GM18867 (cell line): ENCODE results near the gene PLP1.
"Not testable (repeated sequence)": the region's sequence is repeated elsewhere in the genome, so short reads cannot be mapped to it uniquely, and the experiment has no call there.

Experiments used
- ATAC-seq: cut with Tn5 transposase; IDR thresholded peaks from one replicate; pipeline ENCODE4 v1.9.1; 2021; ENCODE audit warnings: mild to moderate bottlenecking, moderate library complexity; ENCODE audit not compliant: unreplicated experiment

Gene PLP1, protein sequence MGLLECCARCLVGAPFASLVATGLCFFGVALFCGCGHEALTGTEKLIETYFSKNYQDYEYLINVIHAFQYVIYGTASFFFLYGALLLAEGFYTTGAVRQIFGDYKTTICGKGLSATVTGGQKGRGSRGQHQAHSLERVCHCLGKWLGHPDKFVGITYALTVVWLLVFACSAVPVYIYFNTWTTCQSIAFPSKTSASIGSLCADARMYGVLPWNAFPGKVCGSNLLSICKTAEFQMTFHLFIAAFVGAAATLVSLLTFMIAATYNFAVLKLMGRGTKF

DNA sequence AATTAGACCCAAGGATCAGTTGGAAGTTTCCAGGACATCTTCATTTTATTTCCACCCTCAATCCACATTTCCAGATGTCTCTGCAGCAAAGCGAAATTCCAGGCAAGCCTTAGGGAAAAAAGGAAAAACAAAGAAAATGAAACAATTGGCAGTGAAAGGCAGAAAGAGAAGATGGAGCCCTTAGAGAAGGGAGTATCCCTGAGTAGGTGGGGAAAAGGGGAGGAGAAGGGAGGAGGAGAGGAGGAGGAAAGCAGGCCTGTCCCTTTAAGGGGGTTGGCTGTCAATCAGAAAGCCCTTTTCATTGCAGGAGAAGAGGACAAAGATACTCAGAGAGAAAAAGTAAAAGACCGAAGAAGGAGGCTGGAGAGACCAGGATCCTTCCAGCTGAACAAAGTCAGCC, at the start of gene PLP1:
Gene PLP1 (plus strand): TSS at position 295 of the 400 bp plus-strand sequence. CDS start 156 bp downstream, outside the sequence.
- no peak for ATAC-seq

DNA sequence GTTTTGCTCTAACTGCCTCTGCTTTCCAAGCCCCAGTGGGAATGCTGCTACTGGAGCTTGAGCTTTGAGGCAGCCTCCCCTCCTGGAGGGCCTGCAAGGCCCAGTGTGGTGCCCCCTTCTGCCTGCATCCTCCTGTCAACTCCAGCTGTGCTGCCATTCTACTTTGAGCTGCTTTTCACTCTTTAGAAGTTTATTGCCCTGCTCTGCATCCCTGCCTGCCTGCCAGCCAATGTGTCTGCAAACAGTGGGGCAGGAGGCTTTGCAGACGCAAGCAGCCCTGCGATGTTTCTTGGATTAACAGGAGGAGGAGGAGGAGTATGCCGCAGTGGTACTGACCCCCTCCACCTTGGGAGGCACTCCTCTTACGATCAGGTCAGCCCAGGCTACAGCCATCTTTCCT, 49.5 kb upstream of the PLP1 start:
- no peak for ATAC-seq

DNA sequence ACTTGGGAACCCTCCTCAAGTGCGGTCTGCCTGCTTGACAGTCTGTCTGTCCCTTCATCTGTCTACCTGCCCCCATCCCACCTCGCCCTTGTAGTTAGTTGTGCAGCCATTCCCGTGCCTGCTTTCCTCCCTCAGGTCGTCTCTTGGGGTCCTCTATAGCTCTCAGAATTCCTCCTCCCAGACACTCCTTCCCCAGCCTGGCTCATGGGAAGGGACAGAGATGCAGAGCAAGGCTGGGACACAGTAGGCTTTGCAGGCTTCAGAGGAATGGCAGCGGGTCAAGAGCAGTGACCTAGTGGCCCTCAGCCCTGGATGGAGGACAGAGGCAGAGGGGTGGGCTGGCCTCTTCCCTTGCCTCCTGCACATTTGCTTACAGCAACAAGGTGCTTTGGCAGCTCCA, 47.6 kb upstream of the PLP1 start:
- ATAC-seq: no peak

DNA sequence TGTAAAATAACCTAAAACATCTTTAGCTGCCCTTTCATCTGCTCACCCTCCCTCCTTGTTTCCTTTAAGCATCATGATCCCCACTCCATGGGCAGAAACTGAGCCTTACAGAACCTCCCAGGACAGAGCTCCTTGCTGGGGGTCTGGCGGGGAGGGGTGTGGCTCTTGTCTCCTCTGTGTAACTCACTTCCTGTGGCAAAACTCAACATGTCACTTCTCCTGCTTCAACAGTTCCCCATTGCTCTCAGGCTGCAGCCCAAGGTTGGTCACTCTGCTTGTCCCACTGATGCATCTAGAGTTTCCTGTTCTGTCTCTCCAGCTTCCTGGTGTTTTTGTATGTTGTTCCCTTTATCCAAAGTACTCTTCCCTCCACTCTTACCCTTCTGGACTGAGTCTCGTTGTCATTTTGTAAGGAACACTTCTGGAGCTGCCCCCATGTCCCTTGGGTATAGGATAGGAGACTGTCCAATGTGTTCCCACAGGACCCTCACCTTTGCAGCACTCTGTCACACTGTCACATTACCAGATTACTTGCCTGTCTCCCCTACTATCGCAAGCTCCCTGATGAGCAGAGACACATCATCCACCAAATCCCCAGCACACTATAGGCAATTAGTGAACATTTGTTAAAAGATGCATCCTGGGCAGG, 46.4 kb upstream of the PLP1 start:
- no peak for ATAC-seq

DNA sequence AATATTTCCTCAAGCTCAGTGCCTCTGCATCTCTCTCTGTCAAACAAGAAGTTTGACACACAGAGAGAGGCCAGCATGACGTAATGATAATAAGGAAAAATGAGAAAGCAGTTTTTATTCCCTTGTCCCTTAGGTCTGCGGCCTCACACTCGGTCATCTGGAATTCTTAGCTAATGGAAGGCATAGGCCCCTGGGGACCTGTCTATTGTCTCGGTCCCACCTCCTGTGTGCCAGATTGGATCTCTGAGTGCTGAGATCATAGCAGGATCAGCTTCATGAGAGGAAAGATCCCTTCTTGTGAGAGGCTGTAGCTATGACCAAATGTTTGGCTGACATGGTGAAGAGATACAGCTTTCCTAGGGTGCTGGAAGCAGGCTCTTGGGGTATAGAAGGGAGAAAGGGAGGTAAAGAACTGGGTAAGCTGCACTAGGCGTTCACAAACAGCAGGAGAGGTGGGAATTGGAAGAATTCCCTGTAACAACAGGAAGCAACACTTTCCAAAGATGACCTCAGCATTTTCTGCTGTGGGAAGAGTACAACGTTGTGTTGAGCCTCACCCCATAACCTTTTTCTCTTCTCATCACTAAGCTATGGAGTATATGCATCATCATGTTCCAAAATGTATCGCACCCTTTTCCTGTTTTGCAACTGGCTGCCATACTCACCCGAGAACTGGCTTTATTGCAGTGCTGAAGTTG, 45.7 kb upstream of the PLP1 start:
- no peak for ATAC-seq

DNA sequence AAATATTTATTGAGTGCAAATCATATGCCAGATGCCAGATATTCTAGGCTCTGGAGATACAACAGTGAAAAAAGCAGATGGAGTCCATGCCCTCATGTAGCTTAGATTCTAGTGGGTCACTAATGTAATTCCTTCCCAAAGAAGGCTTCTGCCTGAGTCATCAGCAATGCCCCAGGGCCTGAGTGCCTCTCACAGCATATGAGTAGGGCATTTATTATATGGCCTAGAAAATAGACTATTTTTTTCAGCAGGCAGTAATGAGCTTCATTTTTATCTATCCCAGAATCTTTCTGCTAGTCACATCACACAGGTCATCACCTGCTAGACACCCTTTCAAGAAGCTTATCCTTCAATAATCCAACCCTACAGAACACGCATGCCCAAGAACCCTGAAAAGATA, 43.6 kb upstream of the PLP1 start:
- ATAC-seq: no peak

DNA sequence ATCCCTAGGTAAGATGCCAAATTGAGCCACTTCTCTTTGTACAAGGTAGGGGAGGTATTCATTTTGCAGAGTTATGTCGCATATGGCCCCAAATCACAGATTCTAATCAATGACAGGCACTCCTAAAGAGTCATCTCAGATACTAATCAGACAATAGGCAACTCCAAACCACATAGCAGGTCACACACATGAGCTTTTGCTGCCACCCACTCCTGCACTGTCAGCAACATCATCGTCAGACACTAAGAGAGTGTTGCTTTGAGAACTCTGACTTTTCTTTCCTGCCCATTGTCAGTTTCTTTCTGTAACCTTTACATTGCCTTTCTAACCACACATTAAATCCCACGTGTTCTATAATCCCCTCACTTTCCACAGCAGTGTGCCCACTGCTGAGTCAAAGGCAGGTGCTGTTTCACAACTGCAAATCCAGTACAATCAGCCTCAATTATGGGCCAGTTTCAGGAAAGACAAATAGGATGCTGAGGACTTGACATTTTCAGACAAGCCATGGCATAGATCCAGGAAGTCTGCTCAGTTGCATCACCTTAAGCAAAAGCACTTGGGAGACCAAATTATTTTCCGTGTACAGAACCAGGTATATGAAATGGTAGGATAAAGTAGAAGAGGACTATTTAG, 42.4 kb upstream of the PLP1 start:
- no peak for ATAC-seq

DNA sequence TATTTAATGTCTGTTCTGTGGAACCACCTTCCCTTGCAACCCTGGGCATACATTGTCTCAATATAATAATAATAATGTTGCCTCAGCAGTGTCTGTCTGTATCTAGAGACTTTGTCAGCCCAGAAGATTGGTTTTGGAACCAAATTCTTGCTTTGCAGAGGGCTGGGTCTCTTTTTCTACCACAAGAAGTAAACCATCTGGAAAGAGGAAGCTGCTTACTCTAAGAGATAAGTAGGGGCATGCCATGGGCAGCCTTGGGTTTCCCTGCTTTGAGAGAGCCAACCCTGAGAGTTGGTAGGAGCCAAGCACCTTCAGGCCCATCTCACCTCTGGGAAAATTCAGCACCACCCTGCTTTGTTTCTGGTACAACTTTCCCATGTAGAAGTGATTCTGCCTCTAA, 38.9 kb upstream of the PLP1 start:
- no peak for ATAC-seq

DNA sequence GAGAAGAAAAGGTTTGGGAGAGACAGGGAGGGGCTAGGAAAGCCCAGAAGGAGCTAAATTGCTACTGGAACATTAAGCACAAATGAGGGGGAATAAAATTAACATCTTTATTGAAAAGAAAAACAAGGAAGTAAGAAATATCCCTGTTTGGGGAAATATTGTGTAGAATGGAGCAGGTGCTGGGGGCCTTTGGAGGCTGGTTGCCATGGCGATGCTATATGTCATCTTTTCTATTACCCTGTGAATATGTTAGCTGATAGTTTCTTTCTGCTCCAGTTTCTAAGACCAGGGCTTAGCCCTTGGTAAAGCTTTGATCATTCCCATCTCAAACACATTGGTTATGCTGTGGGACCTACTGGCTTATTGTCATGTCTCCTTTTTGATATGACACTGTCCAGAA, 37.2 kb upstream of the PLP1 start:
- no peak for ATAC-seq

DNA sequence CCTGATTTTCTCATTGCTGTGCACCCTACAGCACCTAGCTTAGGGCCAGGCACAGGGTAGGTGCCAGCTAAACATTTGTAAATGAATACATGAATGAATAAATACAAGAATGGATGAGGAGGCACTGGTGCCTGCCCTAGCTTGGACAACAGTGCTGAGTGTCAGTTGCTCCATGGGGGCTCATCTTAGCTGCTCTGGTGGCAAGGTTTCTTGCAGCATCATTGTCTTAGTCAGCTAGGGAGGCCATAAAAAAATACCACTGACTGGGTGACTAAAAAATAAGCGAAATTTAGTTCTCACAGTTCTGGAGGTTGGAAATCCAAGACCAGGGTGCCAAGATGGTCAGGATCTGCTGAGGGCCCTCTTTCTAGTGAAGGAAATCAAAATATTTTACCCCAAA, 34.8 kb upstream of the PLP1 start:
- ATAC-seq: no peak

DNA sequence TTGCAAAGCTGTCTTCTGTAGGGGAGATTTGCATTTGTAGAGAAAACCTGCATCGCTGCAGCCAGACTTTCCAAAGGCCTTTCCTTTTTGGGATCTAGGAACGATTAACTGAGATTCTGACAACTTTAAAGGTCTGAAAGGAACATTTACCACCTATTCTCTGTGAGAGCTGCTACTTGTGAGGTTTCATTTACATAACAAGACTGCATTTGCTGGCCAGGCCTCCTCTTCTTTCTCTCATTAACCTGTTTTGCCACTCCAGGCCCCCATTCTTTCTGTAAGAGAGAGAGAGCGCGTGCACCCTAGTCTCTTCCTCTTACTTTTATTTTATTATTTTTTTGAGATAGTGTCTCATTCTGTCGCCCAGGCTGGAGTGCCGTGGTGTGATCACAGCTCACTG, 34.3 kb upstream of the PLP1 start:
- ATAC-seq: no peak

DNA sequence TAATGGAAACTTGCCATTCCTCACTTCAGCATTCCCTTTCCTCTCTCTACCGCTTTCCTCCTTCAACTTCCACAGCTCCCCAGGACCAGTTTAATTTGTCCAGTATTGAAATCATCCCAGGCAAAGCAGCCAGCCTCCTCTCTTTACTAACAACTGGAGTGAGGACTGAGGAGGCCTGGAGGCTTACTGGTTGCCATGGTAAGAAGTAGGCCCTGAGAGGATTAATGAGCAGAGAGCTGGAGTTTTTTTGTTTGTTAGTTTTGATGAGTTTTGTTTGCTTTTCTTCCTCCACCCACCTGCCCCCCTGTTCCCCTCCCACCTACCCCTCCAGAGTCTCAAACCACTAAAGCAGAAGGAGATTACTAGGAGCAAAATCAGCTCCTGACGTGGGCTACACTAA, 29.5 kb upstream of the PLP1 start:
- ATAC-seq: no peak

DNA sequence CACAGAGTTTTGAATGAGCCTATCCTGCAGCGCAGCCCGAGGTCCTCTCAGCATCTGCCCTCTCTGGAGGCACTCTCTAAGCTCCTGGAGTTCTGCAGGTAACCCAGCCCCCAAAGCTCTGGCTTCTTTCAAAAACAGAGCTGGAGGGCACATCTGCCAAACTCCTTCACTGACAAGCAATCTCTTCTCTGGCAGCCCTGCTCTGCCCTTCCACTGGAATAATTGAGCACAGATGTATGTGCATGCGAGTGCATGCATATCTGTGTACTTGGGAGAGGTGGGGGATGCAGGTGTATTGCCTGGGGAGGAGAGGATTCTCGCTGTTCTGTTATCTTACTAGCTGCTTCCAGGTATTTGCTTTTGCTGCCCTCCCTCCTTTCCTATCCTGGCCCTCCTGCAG, 22.2 kb upstream of the PLP1 start:
- no peak for ATAC-seq

DNA sequence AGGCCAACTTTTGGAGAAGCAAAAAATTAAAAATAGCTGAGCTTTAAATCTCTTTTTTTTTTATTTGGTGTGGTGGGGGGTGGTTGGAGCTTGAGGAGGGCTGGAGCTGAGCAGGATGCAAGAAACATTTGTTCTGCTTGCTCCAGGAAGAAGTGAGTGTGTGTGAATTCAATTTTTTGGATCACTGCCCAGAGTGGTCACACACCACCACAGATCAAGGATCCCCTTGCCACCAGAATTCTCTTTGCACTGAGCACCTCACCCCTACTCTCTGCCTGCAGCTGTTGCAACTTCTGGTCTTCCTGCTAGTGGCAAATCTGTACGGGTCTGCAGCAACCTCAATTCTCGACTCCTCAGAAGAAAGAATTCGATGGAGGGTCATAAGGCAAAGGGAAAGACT, 19.9 kb upstream of the PLP1 start:
- ATAC-seq: no peak

DNA sequence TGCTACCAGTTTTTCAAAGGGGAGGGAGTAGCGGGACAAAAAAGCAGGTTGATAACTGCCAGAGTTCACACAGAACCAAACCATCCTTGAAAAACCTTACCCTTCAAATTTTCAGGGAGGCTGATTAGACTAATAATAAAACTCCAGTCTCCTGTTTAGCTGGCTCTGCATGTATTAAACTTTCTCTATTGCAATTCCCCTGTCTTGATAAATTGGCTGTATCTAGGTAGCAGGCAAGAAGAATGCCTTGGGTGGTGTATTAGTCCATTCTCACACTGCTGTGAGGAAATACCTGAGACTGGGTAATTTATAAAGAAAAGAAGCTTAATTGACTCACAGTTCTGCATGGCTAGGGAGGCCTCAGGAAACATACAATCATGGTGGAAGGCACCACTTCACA, 18.1 kb upstream of the PLP1 start:
- no peak for ATAC-seq

DNA sequence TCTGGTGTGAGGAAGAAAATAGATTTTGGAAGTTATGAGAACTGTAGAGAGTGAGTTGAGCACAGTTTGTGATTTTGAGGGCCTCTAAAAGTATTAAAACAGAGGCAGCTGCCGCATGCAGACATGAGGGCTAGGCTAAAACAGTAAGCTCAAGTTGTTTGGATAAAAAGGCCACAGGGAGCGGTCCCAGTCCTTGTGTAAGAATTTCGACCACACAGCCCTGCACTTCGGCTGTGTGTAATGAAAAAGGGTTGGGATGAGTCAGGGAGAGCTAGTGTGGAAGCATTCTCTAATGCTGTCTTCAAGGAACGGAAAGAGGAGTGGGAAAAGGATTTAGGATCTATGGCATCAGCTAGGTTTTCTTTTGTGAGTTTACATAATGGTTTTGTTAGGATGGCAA, 13.1 kb upstream of the PLP1 start:
- not testable (repeated sequence) for ATAC-seq

DNA sequence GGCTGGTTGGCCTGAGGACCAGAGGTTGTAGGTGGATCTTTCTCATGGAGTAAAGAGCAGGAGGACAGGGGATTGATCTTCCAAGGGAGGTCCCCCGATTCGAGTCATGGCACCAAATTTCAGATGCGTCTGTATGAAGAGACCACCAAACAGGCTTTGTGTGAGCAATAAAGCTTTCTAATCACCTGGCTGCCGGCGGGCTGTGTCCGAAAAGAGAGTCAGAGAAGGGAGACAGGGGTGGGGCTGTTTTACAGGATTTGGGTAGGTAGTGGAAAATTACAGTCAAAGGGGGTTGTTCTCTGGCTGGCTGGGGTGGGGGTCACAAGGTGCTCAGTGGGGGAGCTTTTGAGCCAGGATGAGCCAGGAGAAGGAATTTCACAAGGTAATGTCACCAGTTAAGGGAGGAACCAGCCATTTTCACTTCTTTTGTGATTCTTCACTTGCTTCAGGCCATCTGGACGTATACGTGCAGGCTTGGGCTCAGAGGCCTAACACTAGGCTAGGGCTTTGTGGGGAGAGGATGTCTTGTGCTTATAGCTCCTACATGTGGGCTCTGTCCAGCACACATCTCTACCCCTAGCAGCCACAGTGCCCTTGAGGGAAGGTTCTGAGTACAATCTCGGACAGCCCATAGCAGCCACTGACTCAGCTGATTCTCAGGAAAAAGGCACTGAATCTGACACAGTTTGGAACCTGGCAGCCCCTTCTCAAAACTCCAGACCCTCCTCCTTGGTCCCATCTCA, 9.7 kb upstream of the PLP1 start:
- not testable (repeated sequence) for ATAC-seq

DNA sequence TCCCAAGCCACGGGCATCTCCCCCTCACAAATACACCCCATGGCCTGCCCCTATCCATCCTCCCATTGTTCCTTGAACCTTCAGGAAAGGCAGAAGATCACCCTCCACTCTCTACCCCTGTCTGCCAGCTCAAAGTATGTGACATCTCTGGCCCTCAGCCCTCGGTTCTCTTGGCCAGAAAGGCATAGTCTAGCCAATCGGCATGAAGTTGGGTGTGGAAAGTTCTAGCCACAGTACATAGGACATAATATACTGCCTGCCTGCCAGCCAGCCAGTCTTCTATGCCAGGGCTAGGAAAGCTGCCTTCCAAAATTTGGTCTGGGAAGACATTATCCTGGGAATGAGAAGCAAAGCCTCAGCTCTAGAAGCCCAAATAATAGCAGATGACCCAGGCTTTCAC, 3.2 kb upstream of the PLP1 start:
- no peak for ATAC-seq

DNA sequence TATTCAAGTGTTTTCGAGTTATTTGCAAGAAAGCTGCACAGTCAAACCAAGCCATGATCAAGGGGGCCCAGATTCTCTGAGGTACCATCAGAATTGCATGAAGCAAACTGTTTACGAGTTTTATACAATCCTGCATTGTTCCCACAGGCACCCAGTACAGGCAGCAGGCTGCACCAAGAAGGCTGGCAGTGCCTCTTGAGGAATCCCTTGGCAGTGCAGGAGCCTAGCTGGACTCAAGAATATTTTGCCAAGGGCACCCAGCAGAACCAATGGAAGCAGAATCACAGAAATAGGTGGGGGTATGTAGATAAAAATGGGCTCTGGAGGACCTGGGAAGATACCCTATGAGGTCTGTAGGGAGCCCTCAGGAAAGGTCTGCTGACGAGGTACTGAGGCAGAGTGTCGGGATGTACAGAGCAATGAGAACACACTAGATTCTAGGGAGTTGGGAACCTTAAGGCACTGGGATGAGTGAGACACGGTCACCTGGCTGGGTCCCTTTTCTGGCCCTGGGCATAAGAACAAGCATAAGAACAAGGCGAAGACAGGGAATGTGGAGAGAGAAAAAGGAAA, 2.5 kb upstream of the PLP1 start:
- no peak for ATAC-seq

DNA sequence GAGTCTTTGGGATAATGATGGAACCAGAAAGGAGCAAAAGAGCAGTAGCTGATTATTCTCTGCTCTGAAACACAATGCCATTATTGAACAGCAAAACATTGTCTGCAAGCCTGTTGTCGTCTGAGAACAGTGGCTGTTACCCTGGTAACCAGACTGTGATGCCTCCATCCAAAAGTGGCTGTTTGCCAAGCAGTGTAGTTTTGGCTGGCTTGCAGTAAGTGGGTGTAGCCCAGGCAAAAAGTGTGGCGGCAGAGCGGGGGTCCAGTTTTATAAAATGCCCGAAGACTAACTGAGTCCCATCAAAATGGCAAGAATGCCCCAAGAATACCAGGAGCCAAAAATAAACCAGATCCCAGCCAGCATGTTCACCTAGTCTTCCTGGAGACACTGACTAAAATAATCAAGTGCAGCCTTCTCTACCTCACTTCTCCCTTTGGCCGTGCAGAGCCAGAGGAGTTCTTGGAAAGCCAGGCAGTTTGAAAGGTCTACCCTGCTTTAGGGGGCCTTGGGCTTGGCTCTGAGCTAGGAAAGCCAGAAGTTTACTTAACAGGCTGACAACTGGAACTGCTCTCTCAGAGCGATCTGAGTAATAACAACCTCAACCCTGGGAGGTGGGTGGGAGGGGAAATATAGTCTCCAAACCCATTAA, 2.6 kb downstream of the PLP1 start:
- ATAC-seq: no peak
